AG04450 (cell line): ENCODE results near the gene SFXN5. TPM values are rescaled to one million over a fixed set of nuclear protein-coding genes. Genes with fewer than 3 reads are reported as not detected.

Experiments used
- CTCF ChIA-PET: fragments of 300-600, 350-600 bp; formaldehyde crosslinking; extraction: SDS; loops from one replicate; lab custom pipeline; 2022; ENCODE audit warnings: antibody characterized with exemption, inconsistent platforms; lab: Charles Lee
- POLR2A ChIA-PET: fragments of 350-600 bp; formaldehyde crosslinking; extraction: SDS; loops from one replicate; lab custom pipeline; 2021; ENCODE audit warnings: antibody characterized with exemption, inconsistent platforms; lab: Yijun Ruan, JAX
- DNase-seq: peaks from one replicate; pipeline ENCODE4 v3.0.0-alpha.2; 2011; ENCODE audit warnings: low read depth, low spot score
- H3K27ac ChIP-seq: one replicate; pipeline ENCODE4 v1.5.1; 2012; ENCODE audit warnings: low read depth, low read length, control low read depth
- H3K27me3 ChIP-seq: one replicate; pipeline ENCODE4 v1.6.0; 2012; ENCODE audit warnings: low read length; ENCODE audit not compliant: control insufficient read depth, insufficient read depth
- H3K4me3 ChIP-seq: 2 replicates; pipeline ENCODE4 v1.5.1; 2011; ENCODE audit warnings: mild to moderate bottlenecking, low read depth, low read length, control low read depth
- H3K9me3 ChIP-seq: 2 replicates; pipeline ENCODE4 v1.5.1; 2012; ENCODE audit warnings: low read length; ENCODE audit not compliant: control insufficient read depth, insufficient read depth
- polyA plus RNA-seq: library from polyadenylated mRNA; depleted of rRNA; stranded (reverse); fragments of >200 nt; gene quantifications from 2 replicates; pipeline ENCODE4 v1.2.3, GENCODE V29; 2011
- TF ChIP-seq, protein P1 (sequence below): IDR thresholded peaks from 2 replicates; pipeline ENCODE4 v1.5.1; 2011; ENCODE audit warnings: low read depth, low read length, control low read depth, inconsistent platforms

The SFXN5 gene
- polyA plus RNA-seq, 1 experiment, result 11.8 TPM

DNA sequence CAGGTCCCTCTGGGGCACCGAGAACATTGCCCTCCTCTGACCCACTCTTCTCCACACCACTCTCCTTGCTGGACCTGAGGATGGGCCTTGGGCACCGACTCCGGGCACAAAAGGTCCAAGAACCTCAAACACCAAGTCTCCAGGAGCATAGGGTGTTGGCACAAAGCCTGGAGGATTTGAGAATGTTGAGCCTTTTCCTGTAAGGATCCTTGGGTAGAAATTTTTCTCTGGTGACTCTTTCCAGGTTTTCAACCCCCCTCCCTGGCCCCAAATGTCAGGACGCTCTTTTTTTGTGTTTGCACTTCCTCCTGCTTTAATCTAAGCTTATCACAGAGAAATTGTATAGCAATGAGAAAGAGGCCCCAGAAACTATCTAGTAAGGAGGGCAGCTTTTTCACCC lies 175.1 kb downstream of the SFXN5 start:
- Histone ChIP-seq H3K9me3 (no peaks in the 10 kb centered on the region; the same call in 1 of the 2 replicates), H3K27me3 (peaks cover 28% of the 10 kb centered on the region), H3K27ac (no peak overlapping the region), H3K4me3 (no peak overlapping the region)
- TF ChIP-seq, protein P1, sequence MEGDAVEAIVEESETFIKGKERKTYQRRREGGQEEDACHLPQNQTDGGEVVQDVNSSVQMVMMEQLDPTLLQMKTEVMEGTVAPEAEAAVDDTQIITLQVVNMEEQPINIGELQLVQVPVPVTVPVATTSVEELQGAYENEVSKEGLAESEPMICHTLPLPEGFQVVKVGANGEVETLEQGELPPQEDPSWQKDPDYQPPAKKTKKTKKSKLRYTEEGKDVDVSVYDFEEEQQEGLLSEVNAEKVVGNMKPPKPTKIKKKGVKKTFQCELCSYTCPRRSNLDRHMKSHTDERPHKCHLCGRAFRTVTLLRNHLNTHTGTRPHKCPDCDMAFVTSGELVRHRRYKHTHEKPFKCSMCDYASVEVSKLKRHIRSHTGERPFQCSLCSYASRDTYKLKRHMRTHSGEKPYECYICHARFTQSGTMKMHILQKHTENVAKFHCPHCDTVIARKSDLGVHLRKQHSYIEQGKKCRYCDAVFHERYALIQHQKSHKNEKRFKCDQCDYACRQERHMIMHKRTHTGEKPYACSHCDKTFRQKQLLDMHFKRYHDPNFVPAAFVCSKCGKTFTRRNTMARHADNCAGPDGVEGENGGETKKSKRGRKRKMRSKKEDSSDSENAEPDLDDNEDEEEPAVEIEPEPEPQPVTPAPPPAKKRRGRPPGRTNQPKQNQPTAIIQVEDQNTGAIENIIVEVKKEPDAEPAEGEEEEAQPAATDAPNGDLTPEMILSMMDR, result no peak
- no peak for DNase-seq
- POLR2A ChIA-PET, result interaction anchor here (1.0 kb wide), 1 partner anchor 339 kb away, joined by 3 read pairs; no protein-coding TSS in a partner anchor
- CTCF ChIA-PET, result interaction anchor here (1.5 to 11.9 kb wide), 5 partner anchors 9 to 316 kb away, joined by 5 to 222 read pairs (median 40); partner anchors contain the start of gene SPR

DNA sequence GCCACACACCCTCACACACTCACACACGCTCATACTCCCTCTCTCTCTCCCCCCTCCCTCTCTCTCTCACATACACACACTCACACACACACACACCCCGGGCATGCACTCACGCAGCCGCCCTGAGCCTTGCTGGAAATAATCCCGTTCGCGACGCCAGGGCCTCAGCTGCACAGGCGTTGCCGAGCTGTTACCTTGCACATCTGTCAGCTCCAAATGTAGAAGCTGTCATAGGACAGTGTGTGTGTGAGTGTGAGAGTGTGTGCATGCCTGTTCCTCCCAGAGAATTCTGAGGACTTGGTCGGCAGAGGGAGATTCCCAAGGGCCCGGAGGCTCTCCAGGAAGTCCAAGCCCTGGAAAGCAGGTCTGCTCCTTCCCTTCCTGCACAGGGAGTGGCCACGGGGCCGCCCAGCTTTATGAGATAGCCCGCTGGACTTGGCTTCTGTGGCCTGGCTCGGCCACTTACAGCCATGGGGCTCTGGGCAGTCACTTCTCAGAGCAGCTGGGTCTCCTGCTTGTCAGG lies 175.7 kb downstream of the SFXN5 start:
- Histone ChIP-seq H3K9me3 (no peaks in the 10 kb centered on the region; the same call in 1 of the 2 replicates), H3K4me3 (no peak overlapping the region), H3K27ac (no peak overlapping the region), H3K27me3 (peaks cover 21% of the 10 kb centered on the region)
- CTCF ChIA-PET, result interaction anchor here (1.5 to 11.9 kb wide), 7 partner anchors 8 to 317 kb away, joined by 3 to 222 read pairs (median 40); partner anchors contain the start of gene SPR
- TF ChIP-seq, protein P1, result no peak
- POLR2A ChIA-PET, result interaction anchor here (1.0 kb wide), 1 partner anchor 340 kb away, joined by 3 read pairs; no protein-coding TSS in a partner anchor
- peak; percentile 7 for DNase-seq

DNA sequence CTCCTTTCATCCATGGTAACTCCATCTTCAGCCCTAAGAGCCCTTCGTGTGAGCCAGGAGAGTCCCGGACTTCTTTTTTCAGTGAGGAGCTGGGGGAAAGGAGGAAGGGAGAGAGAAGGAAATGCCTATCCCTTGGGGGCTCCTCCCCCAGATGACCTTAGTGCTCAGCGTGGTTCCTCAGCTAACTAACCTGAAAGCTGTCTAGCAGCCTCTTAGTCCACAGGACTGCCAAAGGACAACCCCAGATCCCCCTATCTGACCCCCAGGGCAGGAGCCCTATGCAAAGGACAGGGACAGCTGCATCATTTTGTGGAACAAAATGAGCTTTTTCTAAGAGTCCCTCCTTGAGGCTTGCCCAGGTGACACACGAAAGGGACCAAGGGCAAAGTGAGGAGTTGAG lies 176.4 kb downstream of the SFXN5 start:
- ChIA-PET CTCF (interaction anchor here (1.5 to 11.9 kb wide), 7 partner anchors 8 to 318 kb away, joined by 3 to 222 read pairs (median 40); no protein-coding TSS in a partner anchor), POLR2A (interaction anchor here (0.9 kb wide), 1 partner anchor 257 kb away, joined by 10 read pairs; no protein-coding TSS in a partner anchor)
- Histone ChIP-seq H3K27ac (no peak overlapping the region), H3K27me3 (peaks cover 16% of the 10 kb centered on the region), H3K4me3 (no peak overlapping the region), H3K9me3 (no peaks in the 10 kb centered on the region; the same call in 1 of the 2 replicates)
- no peak for DNase-seq
- TF ChIP-seq, protein P1, result no peak

DNA sequence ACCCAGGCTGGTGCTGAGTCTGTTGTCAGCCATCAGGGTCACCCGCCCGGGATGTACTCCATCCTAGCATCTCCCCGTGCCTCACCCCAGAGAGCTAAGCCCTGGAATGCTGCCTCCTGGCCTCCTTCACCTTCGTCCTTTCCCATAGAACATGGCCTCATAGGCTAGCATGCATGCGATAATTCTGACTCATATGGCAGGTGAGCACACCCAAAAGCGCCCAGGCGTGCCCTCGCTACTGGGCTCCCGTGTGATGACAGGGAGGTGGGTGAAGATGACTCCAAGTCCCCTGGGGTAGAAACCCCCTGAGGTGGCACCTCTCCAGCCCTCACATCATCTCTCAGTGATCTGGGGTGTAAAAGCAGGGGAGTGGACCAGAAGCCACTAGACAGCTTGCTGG lies 177.0 kb downstream of the SFXN5 start:
- no peak overlapping the region for H3K27ac ChIP-seq
- peaks cover 10% of the 10 kb centered on the region for H3K27me3 ChIP-seq
- POLR2A ChIA-PET, result interaction anchor here (0.9 kb wide), 1 partner anchor 257 kb away, joined by 10 read pairs; no protein-coding TSS in a partner anchor
- CTCF ChIA-PET, result interaction anchor here (1.5 to 11.9 kb wide), 11 partner anchors 8 to 281 kb away, joined by 3 to 222 read pairs (median 20); no protein-coding TSS in a partner anchor
- TF ChIP-seq, protein P1, result no peak
- H3K4me3 ChIP-seq, result no peak overlapping the region
- DNase-seq, result no peak
- H3K9me3 ChIP-seq, result no peaks in the 10 kb centered on the region; the same call in 1 of the 2 replicates
